CD4-positive, alpha-beta T cell treated with Interleukin-6 at 100 ng/mL for 8 hours (primary cell): ENCODE results near the gene HES6.
A peak's percentile ranks its signal among the peaks of the same experiment; 100 is the strongest.
"Not testable (repeated sequence)": the region's sequence is repeated elsewhere in the genome, so short reads cannot be mapped to it uniquely, and the experiment has no call there.

Experiments
- DNase-seq: peaks from one replicate; pipeline ENCODE4 v3.0.0-alpha.2; 2020; ENCODE audit warnings: mixed read lengths, low spot score

Gene HES6

GRCh38 chr2:238239863-238240756 lies at the start of gene HES6:
Gene HES6 (minus strand): TSS chr2:238240038. CDS start chr2:238239905, 133 bp downstream.
- peak; percentile 72 for DNase-seq

- DNase-seq: no peak
These were observed 49.7 kb upstream of the HES6 start for GRCh38 chr2:238289574-238289973.

- DNase-seq: peak; percentile 97
These were observed 49.1 kb upstream of the HES6 start for GRCh38 chr2:238288650-238289573.

GRCh38 chr2:238287737-238288649 lies 48.2 kb upstream of the HES6 start, which contains the start of gene PER2:
Gene PER2 (minus strand): TSS chr2:238288610. CDS start chr2:238277936, 10,674 bp downstream.
- DNase-seq: no peak

GRCh38 chr2:238286987-238287736 lies 47.3 kb upstream of the HES6 start:
- DNase-seq: no peak

- no peak for DNase-seq
These were observed 46.7 kb upstream of the HES6 start for GRCh38 chr2:238286551-238286950.

GRCh38 chr2:238286095-238286494 lies 46.3 kb upstream of the HES6 start:
- DNase-seq: no peak

GRCh38 chr2:238285653-238286082 lies 45.8 kb upstream of the HES6 start:
- no peak for DNase-seq

- no peak for DNase-seq
These were observed 45.1 kb upstream of the HES6 start for GRCh38 chr2:238284802-238285515.

- no peak for DNase-seq
These were observed 43.3 kb upstream of the HES6 start for GRCh38 chr2:238282861-238283738.

- DNase-seq: no peak
These were observed 42.1 kb upstream of the HES6 start for GRCh38 chr2:238281826-238282480.

GRCh38 chr2:238280083-238280825 lies 40.4 kb upstream of the HES6 start:
- no peak for DNase-seq

- DNase-seq: no peak
These were observed 39.5 kb upstream of the HES6 start for GRCh38 chr2:238279324-238279682.

- DNase-seq: no peak
These were observed 38.9 kb upstream of the HES6 start for GRCh38 chr2:238278626-238279323.

- DNase-seq: no peak
These were observed 37.9 kb upstream of the HES6 start for GRCh38 chr2:238277695-238278094.

- DNase-seq: no peak
These were observed 34.5 kb upstream of the HES6 start for GRCh38 chr2:238274152-238274865.

GRCh38 chr2:238273433-238273832 lies 33.6 kb upstream of the HES6 start:
- DNase-seq: not testable (repeated sequence)
